ENCODE data around the gene SV2B.
"Not testable (repeated sequence)": the region's sequence is repeated elsewhere in the genome, so short reads cannot be mapped to it uniquely, and the experiment has no call there.

SV2B gene

GRCh38 chr15:91099995-91100813 lies at the start of gene SV2B:
Gene SV2B (plus strand): TSS chr15:91100257. CDS start chr15:91226264, 126,007 bp downstream.
- DNase-seq, result peak; percentile 41

GRCh38 chr15:91051248-91051647 lies 48.8 kb upstream of the SV2B start:
- no peak for DNase-seq

GRCh38 chr15:91054816-91055215 lies 45.2 kb upstream of the SV2B start:
- DNase-seq, result no peak

GRCh38 chr15:91055548-91056331 lies 44.3 kb upstream of the SV2B start:
- DNase-seq, result peak; percentile 12

GRCh38 chr15:91061230-91061629 lies 38.8 kb upstream of the SV2B start:
- DNase-seq, result no peak

- DNase-seq, result no peak
Observed at GRCh38 chr15:91061997-91062396, 38.1 kb upstream of the SV2B start.

GRCh38 chr15:91065505-91065904 lies 34.6 kb upstream of the SV2B start:
- no peak for DNase-seq

GRCh38 chr15:91067036-91067435 lies 33.0 kb upstream of the SV2B start:
- no peak for DNase-seq

GRCh38 chr15:91068436-91068835 lies 31.6 kb upstream of the SV2B start:
- DNase-seq, result no peak

GRCh38 chr15:91068966-91069365 lies 31.1 kb upstream of the SV2B start:
- DNase-seq, result no peak

GRCh38 chr15:91070872-91071271 lies 29.2 kb upstream of the SV2B start:
- DNase-seq, result no peak

GRCh38 chr15:91072161-91072560 lies 27.9 kb upstream of the SV2B start:
- no peak for DNase-seq

- no peak for DNase-seq
Observed at GRCh38 chr15:91073077-91073476, 27.0 kb upstream of the SV2B start.

- no peak for DNase-seq
Observed at GRCh38 chr15:91073768-91074167, 26.3 kb upstream of the SV2B start.

- no peak for DNase-seq
Observed at GRCh38 chr15:91075739-91076138, 24.3 kb upstream of the SV2B start.

GRCh38 chr15:91077029-91077428 lies 23.0 kb upstream of the SV2B start:
- no peak for DNase-seq

GRCh38 chr15:91093866-91094265 lies 6.2 kb upstream of the SV2B start:
- not testable (repeated sequence) for DNase-seq

GRCh38 chr15:91098451-91098850 lies 1.6 kb upstream of the SV2B start:
- DNase-seq, result no peak

- DNase-seq, result peak; percentile 51
Observed at GRCh38 chr15:91099616-91099994, 452 bp upstream of the SV2B start.

GRCh38 chr15:91100814-91101607 lies 954 bp downstream of the SV2B start:
- DNase-seq, result no peak

- DNase-seq, result no peak
Observed at GRCh38 chr15:91101608-91101920, 1.5 kb downstream of the SV2B start.

GRCh38 chr15:91102546-91103330 lies 2.7 kb downstream of the SV2B start:
- DNase-seq, result no peak

GRCh38 chr15:91104111-91104510 lies 4.1 kb downstream of the SV2B start:
- DNase-seq, result no peak
